Measurements from ENCODE around the gene GSTT2.
A peak's percentile ranks its signal among the peaks of the same experiment; 100 is the strongest.
"Not testable (repeated sequence)": the region's sequence is repeated elsewhere in the genome, so short reads cannot be mapped to it uniquely, and the experiment has no call there.

The GSTT2 gene

GRCh38 chr22:23951383-23951782 is 28.6 kb upstream of the GSTT2 start:
- H3K4me3 ChIP-seq (ENCODE audit: low read depth, low read length, poor library complexity, severe bottlenecking); H3K27me3 ChIP-seq (ENCODE audit: insufficient read depth, low read length); H3K79me2 ChIP-seq (ENCODE audit: insufficient read depth, low read length); H3K27ac ChIP-seq (ENCODE audit: low read depth, low read length, poor library complexity, severe bottlenecking); H3F3A ChIP-seq (ENCODE audit: insufficient read depth, low read length); H3K9ac ChIP-seq (ENCODE audit: low read length); H2AFZ ChIP-seq (ENCODE audit: low read length); H4K20me1 ChIP-seq (ENCODE audit: insufficient read depth, low read length); H3K4me2 ChIP-seq (ENCODE audit: low read length); H3K9me3 ChIP-seq (ENCODE audit: low read length); H3K36me3 ChIP-seq (ENCODE audit: insufficient read depth, low read length); H3K9me2 ChIP-seq (ENCODE audit: low read depth, low read length); H3K4me1 ChIP-seq (ENCODE audit: insufficient read depth, low read length, severe bottlenecking): not testable (repeated sequence)

- not testable (repeated sequence) for H2AFZ ChIP-seq (ENCODE audit: low read length); H3K79me2 ChIP-seq (ENCODE audit: insufficient read depth, low read length); H4K20me1 ChIP-seq (ENCODE audit: insufficient read depth, low read length); H3K4me1 ChIP-seq (ENCODE audit: insufficient read depth, low read length, severe bottlenecking); H3F3A ChIP-seq (ENCODE audit: insufficient read depth, low read length); H3K9me3 ChIP-seq (ENCODE audit: low read length); H3K36me3 ChIP-seq (ENCODE audit: insufficient read depth, low read length); H3K9me2 ChIP-seq (ENCODE audit: low read depth, low read length); H3K4me3 ChIP-seq (ENCODE audit: low read depth, low read length, poor library complexity, severe bottlenecking); H3K9ac ChIP-seq (ENCODE audit: low read length); H3K4me2 ChIP-seq (ENCODE audit: low read length); H3K27me3 ChIP-seq (ENCODE audit: insufficient read depth, low read length); H3K27ac ChIP-seq (ENCODE audit: low read depth, low read length, poor library complexity, severe bottlenecking)
- TF ChIP-seq CTCF (IDR thresholded peaks at IDR 0.05; ENCODE audit: low read length), result peak; percentile 37
Measured at GRCh38 chr22:23952794-23953405, 27.0 kb upstream of the GSTT2 start.

- H3F3A ChIP-seq (ENCODE audit: insufficient read depth, low read length); H3K4me1 ChIP-seq (ENCODE audit: insufficient read depth, low read length, severe bottlenecking); H4K20me1 ChIP-seq (ENCODE audit: insufficient read depth, low read length); H2AFZ ChIP-seq (ENCODE audit: low read length); H3K9ac ChIP-seq (ENCODE audit: low read length); H3K9me3 ChIP-seq (ENCODE audit: low read length); H3K9me2 ChIP-seq (ENCODE audit: low read depth, low read length); H3K36me3 ChIP-seq (ENCODE audit: insufficient read depth, low read length); H3K27ac ChIP-seq (ENCODE audit: low read depth, low read length, poor library complexity, severe bottlenecking); H3K79me2 ChIP-seq (ENCODE audit: insufficient read depth, low read length); H3K4me2 ChIP-seq (ENCODE audit: low read length); H3K27me3 ChIP-seq (ENCODE audit: insufficient read depth, low read length); H3K4me3 ChIP-seq (ENCODE audit: low read depth, low read length, poor library complexity, severe bottlenecking): not testable (repeated sequence)
- 0 out of 2 replicates have a peak, but pooled peaks have one; percentile 15 for TF ChIP-seq CTCF (IDR thresholded peaks at IDR 0.05; ENCODE audit: low read length)
Measured at GRCh38 chr22:23953485-23953884, 26.4 kb upstream of the GSTT2 start.

GRCh38 chr22:23954193-23954990 is 25.5 kb upstream of the GSTT2 start:
- not testable (repeated sequence) for H3K27me3 ChIP-seq (ENCODE audit: insufficient read depth, low read length); H3K27ac ChIP-seq (ENCODE audit: low read depth, low read length, poor library complexity, severe bottlenecking); H4K20me1 ChIP-seq (ENCODE audit: insufficient read depth, low read length); H3K4me2 ChIP-seq (ENCODE audit: low read length); H3K9ac ChIP-seq (ENCODE audit: low read length); H3K4me1 ChIP-seq (ENCODE audit: insufficient read depth, low read length, severe bottlenecking); H3K79me2 ChIP-seq (ENCODE audit: insufficient read depth, low read length); H3K9me2 ChIP-seq (ENCODE audit: low read depth, low read length); H3K4me3 ChIP-seq (ENCODE audit: low read depth, low read length, poor library complexity, severe bottlenecking); H3K9me3 ChIP-seq (ENCODE audit: low read length); H3F3A ChIP-seq (ENCODE audit: insufficient read depth, low read length); H2AFZ ChIP-seq (ENCODE audit: low read length); H3K36me3 ChIP-seq (ENCODE audit: insufficient read depth, low read length)

GRCh38 chr22:23954991-23955305 is 25.0 kb upstream of the GSTT2 start:
- H3K27ac ChIP-seq (ENCODE audit: low read depth, low read length, poor library complexity, severe bottlenecking); H3K4me3 ChIP-seq (ENCODE audit: low read depth, low read length, poor library complexity, severe bottlenecking); H3F3A ChIP-seq (ENCODE audit: insufficient read depth, low read length); H3K36me3 ChIP-seq (ENCODE audit: insufficient read depth, low read length); H3K9ac ChIP-seq (ENCODE audit: low read length); H3K79me2 ChIP-seq (ENCODE audit: insufficient read depth, low read length); H3K9me3 ChIP-seq (ENCODE audit: low read length); H2AFZ ChIP-seq (ENCODE audit: low read length); H3K9me2 ChIP-seq (ENCODE audit: low read depth, low read length); H3K27me3 ChIP-seq (ENCODE audit: insufficient read depth, low read length); H3K4me2 ChIP-seq (ENCODE audit: low read length); H4K20me1 ChIP-seq (ENCODE audit: insufficient read depth, low read length); H3K4me1 ChIP-seq (ENCODE audit: insufficient read depth, low read length, severe bottlenecking): not testable (repeated sequence)

GRCh38 chr22:23955886-23956285 is 24.0 kb upstream of the GSTT2 start:
- H3K9ac ChIP-seq (ENCODE audit: low read length); H3F3A ChIP-seq (ENCODE audit: insufficient read depth, low read length); H3K4me1 ChIP-seq (ENCODE audit: insufficient read depth, low read length, severe bottlenecking); H3K9me2 ChIP-seq (ENCODE audit: low read depth, low read length); H3K9me3 ChIP-seq (ENCODE audit: low read length); H3K27me3 ChIP-seq (ENCODE audit: insufficient read depth, low read length); H3K27ac ChIP-seq (ENCODE audit: low read depth, low read length, poor library complexity, severe bottlenecking); H3K4me2 ChIP-seq (ENCODE audit: low read length); H4K20me1 ChIP-seq (ENCODE audit: insufficient read depth, low read length); H2AFZ ChIP-seq (ENCODE audit: low read length); H3K4me3 ChIP-seq (ENCODE audit: low read depth, low read length, poor library complexity, severe bottlenecking); H3K36me3 ChIP-seq (ENCODE audit: insufficient read depth, low read length); H3K79me2 ChIP-seq (ENCODE audit: insufficient read depth, low read length): not testable (repeated sequence)
